Measurements from ENCODE around the gene CLPSL1.

The CLPSL1 gene

GRCh38 chr6:35795453-35796071 lies 14.7 kb downstream of the CLPSL1 start:
- DNase-seq (ENCODE audit: low read depth in 2 of 2) = no peak

DNA sequence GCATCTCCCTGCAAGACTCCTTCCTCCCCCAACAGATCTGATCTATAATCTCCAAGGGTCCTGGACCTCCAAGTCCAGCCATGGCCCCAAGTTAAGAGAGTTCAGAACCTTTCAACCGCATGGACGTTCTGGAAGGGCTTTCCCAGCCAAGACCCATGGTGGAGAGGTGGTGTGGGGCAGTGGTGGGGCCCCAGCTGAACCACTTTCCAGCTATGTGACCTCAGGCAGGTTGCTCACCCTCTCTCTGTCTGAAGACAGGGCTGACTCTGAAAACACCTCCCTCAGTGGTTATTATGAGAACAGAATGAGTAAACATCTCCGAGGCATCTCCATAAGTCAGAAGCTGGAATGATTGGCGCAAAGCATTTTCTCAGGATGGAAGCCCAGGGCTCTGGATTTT lies 15.4 kb downstream of the CLPSL1 start:
- no peak for DNase-seq (ENCODE audit: low read depth in 2 of 2)

GRCh38 chr6:35797837-35798526 lies 17.2 kb downstream of the CLPSL1 start:
- no peak for DNase-seq (ENCODE audit: low read depth in 2 of 2)

GRCh38 chr6:35798706-35799105 lies 17.9 kb downstream of the CLPSL1 start:
- DNase-seq (ENCODE audit: low read depth in 2 of 2) = no peak

DNA sequence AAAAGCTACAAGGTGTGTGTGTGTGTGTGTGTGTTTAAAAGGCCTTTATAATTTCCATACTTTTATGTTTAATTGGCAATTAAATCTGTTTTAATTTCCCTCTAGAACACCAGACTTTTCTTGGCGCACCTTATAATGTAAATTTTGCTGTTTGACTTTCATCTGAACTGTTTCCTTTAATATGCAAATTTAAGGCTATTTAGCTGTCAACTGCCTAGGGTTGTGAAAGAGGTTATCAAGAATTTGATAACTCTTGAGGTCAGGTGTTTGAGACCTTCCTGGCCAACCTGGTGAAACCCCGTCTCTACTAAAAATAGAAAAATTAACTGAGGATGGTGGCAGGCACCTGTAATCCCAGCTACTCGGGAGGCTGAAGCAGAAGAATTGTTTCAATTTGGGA lies 20.3 kb downstream of the CLPSL1 start:
- DNase-seq (ENCODE audit: low read depth in 2 of 2) = no peak

DNA sequence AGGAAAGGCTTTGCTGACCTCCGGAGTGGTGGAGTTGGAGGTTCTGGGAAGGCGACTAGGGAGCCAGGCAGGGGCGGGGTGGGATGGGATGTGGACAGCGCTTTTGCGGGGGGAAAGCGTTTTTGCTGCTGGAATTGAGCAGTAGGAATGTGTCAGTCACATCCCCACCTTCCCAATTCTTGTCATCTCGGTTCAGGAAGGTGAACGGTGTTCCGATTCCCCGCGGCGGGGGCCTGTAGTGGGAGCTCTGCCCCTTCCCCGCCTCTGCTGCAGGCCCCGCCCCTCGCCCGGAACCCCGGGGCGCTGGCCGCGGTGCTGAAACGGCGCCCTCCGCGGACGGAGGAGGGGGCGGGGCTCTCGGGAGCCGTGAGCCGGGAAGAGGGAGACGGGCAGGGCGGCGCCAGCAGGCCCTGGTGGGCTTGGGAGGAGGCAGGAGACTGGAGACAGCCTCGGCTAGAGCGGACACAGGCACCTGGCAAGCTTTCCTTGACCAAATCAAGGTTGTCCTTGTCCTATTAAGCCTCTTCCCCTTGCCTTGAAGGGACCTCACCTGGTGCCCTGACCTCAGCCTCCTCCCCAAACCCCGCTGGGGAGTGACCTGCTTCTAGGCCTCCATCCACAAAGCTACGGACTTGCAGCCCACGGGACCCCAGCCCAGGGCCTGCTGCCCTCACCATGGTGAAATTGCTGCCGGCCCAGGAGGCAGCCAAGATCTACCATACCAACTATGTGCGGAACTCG lies 24.3 kb downstream of the CLPSL1 start, which contains the start of gene LHFPL5:
TSS of gene LHFPL5 (plus strand) at position 357 of the 741 bp plus-strand sequence. CDS start at position 676, 319 bp downstream.
- DNase-seq (ENCODE audit: low read depth in 2 of 2) = peak; percentile 18 to 25

DNA sequence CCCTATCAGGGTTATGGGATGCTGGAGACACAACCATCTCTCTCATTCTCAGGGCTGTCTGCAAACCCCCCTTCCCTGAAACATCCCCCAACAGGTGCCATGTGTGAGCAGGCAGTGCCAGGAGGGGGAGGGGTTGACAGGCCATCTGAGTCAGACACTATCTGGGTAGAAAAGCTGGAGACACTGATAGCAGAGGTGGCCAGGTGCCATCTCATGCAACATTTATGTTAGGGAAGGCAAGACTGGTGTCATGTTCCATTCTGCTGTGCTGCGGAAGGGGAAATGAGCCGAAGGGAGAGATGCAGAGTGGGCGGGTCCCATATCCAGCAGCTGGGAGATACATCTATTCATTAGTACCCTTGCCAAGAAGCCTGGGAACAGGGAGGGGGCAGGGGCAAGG lies 27.9 kb downstream of the CLPSL1 start:
- no peak for DNase-seq (ENCODE audit: low read depth in 2 of 2)

- DNase-seq (ENCODE audit: low read depth in 2 of 2) = no peak
Observed at GRCh38 chr6:35809809-35810208, 29.0 kb downstream of the CLPSL1 start.

GRCh38 chr6:35810971-35811698 lies 30.3 kb downstream of the CLPSL1 start:
- DNase-seq (ENCODE audit: low read depth in 2 of 2) = no peak

DNA sequence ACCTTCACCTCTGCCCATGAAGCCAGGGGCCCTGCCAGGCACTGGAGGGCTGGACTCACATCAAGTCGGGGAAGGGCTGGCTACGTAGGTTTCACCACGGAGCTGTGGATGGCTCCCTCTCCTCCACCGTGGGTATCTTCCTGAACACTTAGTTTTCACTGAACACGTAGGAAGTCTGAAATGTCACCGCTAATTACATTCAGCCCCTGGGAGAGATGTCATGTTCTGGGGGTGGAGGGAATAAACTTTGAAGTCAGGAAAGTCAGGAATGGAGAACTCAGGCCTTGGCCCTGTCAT lies 30.8 kb downstream of the CLPSL1 start:
- no peak for DNase-seq (ENCODE audit: low read depth in 2 of 2)

GRCh38 chr6:35817515-35817914 lies 36.7 kb downstream of the CLPSL1 start:
- DNase-seq (ENCODE audit: low read depth in 2 of 2) = no peak

DNA sequence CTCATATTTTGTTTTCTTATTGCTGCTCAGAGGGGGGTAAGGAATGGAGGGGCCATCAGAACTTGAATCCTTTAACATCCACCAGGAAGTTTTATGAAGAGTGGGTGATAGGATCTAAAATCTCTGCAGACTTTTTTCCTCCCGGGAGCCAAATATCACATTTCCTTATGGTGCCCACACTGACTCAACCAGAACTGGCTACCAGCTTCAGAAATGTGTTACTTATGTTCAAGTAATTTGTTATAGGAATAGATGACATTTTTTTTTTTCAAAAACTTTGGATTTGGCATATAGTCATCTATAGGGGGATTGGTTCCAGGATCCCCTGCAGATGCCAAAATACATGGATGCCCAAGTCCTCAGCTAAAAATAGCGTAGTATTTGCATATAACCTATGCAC lies 42.8 kb downstream of the CLPSL1 start:
- DNase-seq (ENCODE audit: low read depth in 2 of 2) = no peak

DNA sequence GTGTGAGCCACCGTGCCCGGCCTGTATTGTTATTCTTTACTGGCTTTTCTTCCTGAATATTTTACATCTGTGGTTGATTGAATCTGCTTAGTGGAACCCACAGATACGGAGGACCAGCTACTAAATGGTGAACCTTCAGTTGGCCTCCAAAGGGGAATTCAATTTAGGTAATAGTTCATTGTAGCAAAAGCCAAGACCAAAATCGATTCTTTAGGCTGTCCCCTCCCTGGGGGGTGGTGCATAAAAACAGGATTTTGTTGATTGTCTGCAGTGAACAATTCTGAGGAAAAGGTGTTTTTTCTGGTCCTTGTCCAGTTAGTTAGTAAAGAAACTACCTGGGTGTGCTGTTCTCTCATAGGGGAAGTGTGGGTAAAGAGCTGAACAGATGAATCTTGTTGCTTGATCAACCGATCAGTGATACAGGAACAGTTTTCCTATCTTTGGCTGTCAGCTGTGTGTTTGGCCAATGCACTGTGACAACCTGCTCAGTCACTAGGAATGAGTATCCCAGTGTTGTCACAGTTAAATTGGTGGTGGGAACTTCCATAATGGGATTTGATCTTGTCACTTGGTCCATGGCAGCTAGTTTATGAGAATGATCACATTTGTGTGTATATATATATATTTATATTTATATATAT lies 43.9 kb downstream of the CLPSL1 start:
- no peak for DNase-seq (ENCODE audit: low read depth in 2 of 2)

DNA sequence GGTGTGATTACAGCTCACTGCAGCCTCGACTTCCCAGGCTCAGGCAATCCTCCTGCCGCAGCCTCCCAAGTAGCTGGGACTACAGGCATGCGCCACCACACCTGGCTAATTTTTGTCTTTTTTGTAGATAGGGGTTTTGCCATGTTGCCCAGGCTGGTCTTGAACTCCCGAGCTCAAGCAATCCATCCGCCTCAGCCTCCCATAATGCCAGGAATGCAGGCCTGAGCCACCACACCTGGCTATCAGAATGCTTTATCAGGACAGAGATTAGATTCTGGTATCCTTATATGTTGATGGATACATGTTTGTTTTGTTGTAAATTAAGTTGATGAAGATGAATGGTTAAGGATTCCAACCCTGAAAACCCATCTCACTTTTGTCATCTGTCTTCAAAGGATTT lies 48.5 kb downstream of the CLPSL1 start:
- DNase-seq (ENCODE audit: low read depth in 2 of 2) = no peak

GRCh38 chr6:35831257-35832007 lies 50.6 kb downstream of the CLPSL1 start:
- DNase-seq (ENCODE audit: low read depth in 2 of 2) = no peak

GRCh38 chr6:35833536-35833935 lies 52.7 kb downstream of the CLPSL1 start:
- no peak for DNase-seq (ENCODE audit: low read depth in 2 of 2)

Data from stimulated activated CD8-positive, alpha-beta memory T cell treated with anti-CD3 and anti-CD28 coated beads, Interleukin-15, amount 100 ng/mL, for 48 hours (primary cell).